Pancreas (tissue), 10 donors: ENCODE results near the gene PSORS1C2. TPM values are rescaled to one million over a fixed set of nuclear protein-coding genes. Genes with fewer than 3 reads are reported as not detected.

Experiments used
- ATAC-seq, 4 donors: fragments of 200-7000 bp; cut with Tn5 transposase; one replicate each; pipeline versions ENCODE4 v1.8.0 to v1.9.1; 2020; ENCODE audit warnings: mild to moderate bottlenecking in 4 of 4, moderate library complexity in 4 of 4
- DNase-seq, 6 donors: peaks; one replicate each; pipeline ENCODE4 v3.0.0-alpha.2; 2020
- FAIRE-seq: peaks from 2 replicates; lab custom pipeline; 2012; peaks lifted over from hg19 to GRCh38; lab: Jason Lieb, UNC
- H3K27ac ChIP-seq, 4 donors: fragments of 200-600 bp; sonication (generic); 1 replicate in 3 of 4; 2 replicates in 1 of 4; pipeline versions ENCODE4 v1.5.0 to v1.8.0; 2020
- H3K27me3 ChIP-seq, 4 donors: fragments of 200-600 bp; one replicate each; pipeline ENCODE4 v1.8.0; 2021
- H3K36me3 ChIP-seq, 3 donors: fragments of 200-600 bp; sonication (generic) in 1 of 3; one replicate each; pipeline versions ENCODE4 v1.5.0 to v1.8.0; 2020 to 2021
- H3K4me1 ChIP-seq, 3 donors: fragments of 200-600 bp; one replicate each; pipeline ENCODE4 v1.8.0; 2021
- H3K4me3 ChIP-seq, 4 donors: fragments of 200-600 bp; sonication (generic) in 2 of 4; one replicate each; pipeline versions ENCODE4 v1.5.0 to v1.8.0; 2020 to 2021
- H3K9me3 ChIP-seq, 4 donors: fragments of 200-600 bp; one replicate each; pipeline ENCODE4 v1.8.0; 2021
- CTCF ChIP-seq, 4 donors: fragments of 200-600 bp; sonication (generic) in 3 of 4; IDR thresholded peaks; one replicate each; pipeline versions ENCODE4 v1.5.0 to v1.8.0; 2021; ENCODE audit warnings: antibody characterized with exemption in 4 of 4
- WGBS, 2 donors: extraction: QIAGEN DNeasy Blood & Tissue Kit; methylation state at CpG; one replicate each; pipeline ENCODE4 v1.1.7; 2013; 5-methylcytosine and 5-hydroxymethylcytosine counted together
- intact Hi-C, 3 donors: fragments of 100-400 bp; cut with DNase I; formaldehyde crosslinking; loops; one replicate each; pipeline versions ENCODE4 v1.11.1 to v1.14.2; 2022
- polyA plus RNA-seq, 2 donors: library from polyadenylated mRNA; stranded (reverse); fragments of 200-250 nt; gene quantifications; one replicate each; pipeline ENCODE4 v1.2.3, GENCODE V29; 2013
- total RNA-seq, 6 donors: library from RNA; stranded (reverse); fragmentation: NEBNext Ultra II Directional in 4 of 6; extraction: Animal tissue kit (Norgen Biotek cat#: 25700) in 4 of 6; gene quantifications; one replicate each; pipeline versions ENCODE4 v1.2.1 to v1.2.4, GENCODE V29; 2021 to 2023
- donor health status: healthy with polysubstance abuse.
- donor health status: DM: no; HTN: no; CAD: no; lungs with moderate emphysema.
- donor health status: DM: no; HTN: no; CAD: no.
- donor health status: control.
- donor health status: control.
- donor health status: Bipolar disorder and iron deficiency.
- donor health status: DM: yes; HTN: yes; CAD: no.
- donor health status: DM: no; HTN: no; CAD: no.
- donor health status: DM: no; HTN: no; CAD: no.
- donor health status: DM: yes; HTN: yes; CAD: no.

Gene PSORS1C2
- total and polyA plus RNA-seq, 8 donors: not detected

- TF ChIP-seq CTCF (IDR thresholded peaks at IDR 0.05): no peak
- ATAC-seq (no peak), DNase-seq (no peak), FAIRE-seq (no peak)
- Histone ChIP-seq H3K27me3 (no peaks in the 10 kb centered on the region), H3K36me3 (no peaks in the 10 kb centered on the region), H3K9me3 (no peaks in the 10 kb centered on the region), H3K4me3 (no peak overlapping the region), H3K27ac (no peak overlapping the region), H3K4me1 (no peaks in the 10 kb centered on the region)
- 48 to 50% methylated on average over 4 of the region's 4 CpGs for WGBS, 2 donors
- intact Hi-C loops: no loop called here
Observed at GRCh38 chr6:31107052-31107451, 31.8 kb downstream of the PSORS1C2 start.

GRCh38 chr6:31103136-31103535 is 35.7 kb downstream of the PSORS1C2 start:
- intact Hi-C loops: no loop called here
- no peak overlapping the region for H3K27ac ChIP-seq
- FAIRE-seq (no peak), ATAC-seq (no peak), DNase-seq (no peak)
- no peaks in the 10 kb centered on the region for H3K9me3 ChIP-seq
- 91 to 93% methylated on average over 2 of the region's 2 CpGs for WGBS, 2 donors
- TF ChIP-seq CTCF (IDR thresholded peaks at IDR 0.05): no peak
- no peaks in the 10 kb centered on the region for H3K4me1 ChIP-seq
- no peaks in the 10 kb centered on the region for H3K36me3 ChIP-seq
- no peak overlapping the region for H3K4me3 ChIP-seq
- H3K27me3 ChIP-seq: no peaks in the 10 kb centered on the region

- Histone ChIP-seq H3K36me3 (no peaks in the 10 kb centered on the region), H3K27ac (no peak overlapping the region), H3K27me3 (no peaks in the 10 kb centered on the region), H3K4me3 (no peak overlapping the region), H3K9me3 (no peaks in the 10 kb centered on the region), H3K4me1 (peaks cover 0 to 10% (median 4%) of the 10 kb centered on the region in 3 donors)
- no peak for DNase-seq
- no peak for TF ChIP-seq CTCF (IDR thresholded peaks at IDR 0.05)
- 83 to 87% methylated on average over 4 of the region's 4 CpGs for WGBS, 2 donors
- FAIRE-seq: no peak
- intact Hi-C loops: no loop called here
- no peak for ATAC-seq
Observed at GRCh38 chr6:31098449-31098938, 40.4 kb downstream of the PSORS1C2 start.

GRCh38 chr6:31096656-31097055 is 42.2 kb downstream of the PSORS1C2 start:
- H3K27me3 ChIP-seq: no peaks in the 10 kb centered on the region
- H3K4me1 ChIP-seq: peaks cover 0 to 10% (median 4%) of the 10 kb centered on the region in 3 donors
- WGBS, 2 donors: 64 to 80% methylated on average over 5 of the region's 5 CpGs
- TF ChIP-seq CTCF (IDR thresholded peaks at IDR 0.05): no peak
- H3K4me3 ChIP-seq: no peak overlapping the region
- ATAC-seq: no peak
- FAIRE-seq: no peak
- H3K27ac ChIP-seq: no peak overlapping the region
- intact Hi-C loops: no loop called here
- no peaks in the 10 kb centered on the region for H3K9me3 ChIP-seq
- H3K36me3 ChIP-seq: no peaks in the 10 kb centered on the region
- no peak for DNase-seq

GRCh38 chr6:31096215-31096614 is 42.7 kb downstream of the PSORS1C2 start:
- no peak overlapping the region for H3K4me3 ChIP-seq
- TF ChIP-seq CTCF (IDR thresholded peaks at IDR 0.05): no peak
- ATAC-seq (no peak), DNase-seq (no peak), FAIRE-seq (no peak)
- WGBS, 2 donors: 62 to 80% methylated on average over 3 of the region's 3 CpGs
- no peak overlapping the region for H3K27ac ChIP-seq
- no peaks in the 10 kb centered on the region for H3K36me3 ChIP-seq
- H3K9me3 ChIP-seq: no peaks in the 10 kb centered on the region
- intact Hi-C loops: no loop called here
- peaks cover 0 to 10% (median 4%) of the 10 kb centered on the region in 3 donors for H3K4me1 ChIP-seq
- no peaks in the 10 kb centered on the region for H3K27me3 ChIP-seq
